Gastroesophageal sphincter (tissue), 3 donors: ENCODE measurements around the gene FETUB.

Experiments used
- CTCF ChIP-seq, 4 experiments: fragments of 200-600 bp in 2 of 4; fragments of 450-650 bp in 2 of 4; sonication (generic) in 1 of 4; IDR thresholded peaks; one replicate each; pipeline ENCODE4 v1.5.1; 2017 to 2019; ENCODE audit warnings: antibody characterized with exemption in 4 of 4, mild to moderate bottlenecking in 2 of 4, moderate library complexity in 2 of 4
- POLR2A ChIP-seq, 2 donors: fragments of 450-650 bp; IDR thresholded peaks; one replicate each; pipeline ENCODE4 v1.6.1; 2017; ENCODE audit warnings: antibody characterized with exemption in 2 of 2, mild to moderate bottlenecking in 2 of 2, moderate library complexity in 1 of 2
- POLR2AphosphoS5 ChIP-seq: sonication (generic); formaldehyde crosslinking; IDR thresholded peaks from one replicate; pipeline ENCODE4 v1.6.1; 2017; ENCODE audit warnings: antibody characterized with exemption

- no peak for TF ChIP-seq POLR2A (IDR thresholded peaks at IDR 0.05)
- TF ChIP-seq CTCF (IDR thresholded peaks at IDR 0.05), result no peak
- TF ChIP-seq POLR2AphosphoS5, result no peak
Measured at GRCh38 chr3:186663361-186664118, 23.3 kb downstream of the FETUB start.
